GM21528 (cell line): ENCODE results near the gene RAB11FIP5.
"Not testable (repeated sequence)": the region's sequence is repeated elsewhere in the genome, so short reads cannot be mapped to it uniquely, and the experiment has no call there.

Source experiments
- ATAC-seq: cut with Tn5 transposase; IDR thresholded peaks from one replicate; pipeline ENCODE4 v1.9.1; 2021; ENCODE audit warnings: mild to moderate bottlenecking, moderate library complexity; ENCODE audit not compliant: unreplicated experiment, low FRiP score

RAB11FIP5 gene

GRCh38 chr2:73070643-73071359 is 41.9 kb downstream of the RAB11FIP5 start:
- ATAC-seq, result peak; percentile 30

GRCh38 chr2:73069855-73070642 is 42.7 kb downstream of the RAB11FIP5 start:
- ATAC-seq, result no peak

GRCh38 chr2:73069041-73069854 is 43.5 kb downstream of the RAB11FIP5 start:
- no peak for ATAC-seq

GRCh38 chr2:73068147-73068546 is 44.6 kb downstream of the RAB11FIP5 start:
- ATAC-seq, result no peak

GRCh38 chr2:73067043-73067442 is 45.7 kb downstream of the RAB11FIP5 start:
- no peak for ATAC-seq

GRCh38 chr2:73065070-73065469 is 47.7 kb downstream of the RAB11FIP5 start:
- not testable (repeated sequence) for ATAC-seq

GRCh38 chr2:73063909-73064875 is 48.6 kb downstream of the RAB11FIP5 start:
- ATAC-seq, result no peak

- ATAC-seq, result no peak
Measured at GRCh38 chr2:73063472-73063871, 49.3 kb downstream of the RAB11FIP5 start.

GRCh38 chr2:73059106-73059505 is 53.6 kb downstream of the RAB11FIP5 start:
- ATAC-seq, result no peak

- no peak for ATAC-seq
Measured at GRCh38 chr2:73054980-73055379, 57.8 kb downstream of the RAB11FIP5 start.

- ATAC-seq, result no peak
Measured at GRCh38 chr2:73053316-73054114, 59.2 kb downstream of the RAB11FIP5 start.

- no peak for ATAC-seq
Measured at GRCh38 chr2:73050121-73050545, 62.6 kb downstream of the RAB11FIP5 start.

GRCh38 chr2:73043929-73044832 is 68.6 kb downstream of the RAB11FIP5 start:
- ATAC-seq, result no peak

- ATAC-seq, result no peak
Measured at GRCh38 chr2:73043276-73043675, 69.5 kb downstream of the RAB11FIP5 start.

- no peak for ATAC-seq
Measured at GRCh38 chr2:73037947-73038585, 74.7 kb downstream of the RAB11FIP5 start.

- ATAC-seq, result no peak
Measured at GRCh38 chr2:73036766-73037165, 76.0 kb downstream of the RAB11FIP5 start.

GRCh38 chr2:73035899-73036711 is 76.6 kb downstream of the RAB11FIP5 start:
- no peak for ATAC-seq
